GM19351 (cell line): ENCODE results near the gene ZNF653.
A peak's percentile ranks its signal among the peaks of the same experiment; 100 is the strongest.
"Not testable (repeated sequence)": the region's sequence is repeated elsewhere in the genome, so short reads cannot be mapped to it uniquely, and the experiment has no call there.

Experiments used
- ATAC-seq: cut with Tn5 transposase; IDR thresholded peaks from one replicate; pipeline ENCODE4 v1.9.1; 2021; ENCODE audit warnings: mild to moderate bottlenecking, moderate library complexity; ENCODE audit not compliant: unreplicated experiment

The ZNF653 gene

DNA sequence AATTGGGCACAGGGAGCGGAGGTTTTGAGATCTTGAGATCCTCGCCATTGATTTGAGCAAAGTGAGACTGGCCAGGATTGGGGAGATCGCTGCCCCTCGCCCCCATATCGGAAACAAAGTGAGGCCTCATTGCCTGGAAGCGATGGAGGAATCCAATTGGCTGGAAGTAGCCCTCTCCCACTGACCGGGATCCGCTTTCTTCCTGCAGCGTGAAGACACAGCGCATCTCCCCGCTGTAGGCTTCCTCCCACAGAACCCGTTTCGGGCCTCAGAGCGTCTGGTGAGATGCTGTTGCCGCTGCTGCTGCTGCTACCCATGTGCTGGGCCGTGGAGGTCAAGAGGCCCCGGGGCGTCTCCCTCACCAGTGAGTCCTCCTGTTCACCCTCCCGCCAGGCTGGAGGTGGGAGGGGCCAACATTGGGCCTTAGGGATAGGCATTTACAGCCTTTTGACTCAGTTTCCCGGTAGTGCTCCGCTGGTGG lies 69.8 kb downstream of the ZNF653 start:
- ATAC-seq: no peak

DNA sequence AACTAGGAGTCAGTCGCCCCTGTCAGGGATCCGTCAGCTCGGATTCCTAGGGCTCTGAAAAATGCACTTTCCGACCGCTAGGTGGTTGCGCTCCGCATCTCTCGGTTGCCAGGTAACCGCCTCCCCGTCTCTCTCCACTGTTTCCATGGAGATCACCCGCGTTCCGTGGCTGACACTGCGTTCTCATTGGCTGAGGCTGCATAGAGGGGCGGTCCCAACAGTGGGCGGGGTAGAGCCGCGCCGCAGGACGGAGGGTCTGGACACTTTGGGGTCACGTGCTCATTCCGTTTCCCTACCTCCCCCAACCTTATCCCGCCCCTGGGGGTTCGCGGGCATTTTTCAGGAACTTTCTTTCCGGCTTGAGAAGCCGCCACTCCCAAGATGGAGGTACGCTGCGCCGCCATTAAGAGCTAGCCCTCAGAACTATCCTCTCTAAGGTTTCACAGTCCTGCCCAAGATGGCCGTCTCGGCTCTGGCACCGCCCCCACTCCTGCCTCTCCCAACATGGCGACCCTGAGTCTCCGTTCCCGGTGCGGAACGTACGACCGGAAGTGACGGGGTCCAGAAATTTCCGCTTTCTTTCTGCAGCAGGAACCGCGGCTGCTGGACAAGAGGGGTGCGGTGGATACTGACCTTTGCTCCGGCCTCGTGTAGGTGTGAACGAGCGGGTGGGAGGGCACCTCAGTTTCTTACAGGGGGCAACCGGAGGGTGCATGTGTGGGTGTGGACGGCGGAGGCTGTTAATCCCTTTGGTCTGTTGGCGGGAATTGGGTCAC lies 70.4 kb downstream of the ZNF653 start, which contains the start of the genes ODAD3 and PRKCSH:
TSS of gene ODAD3 (minus strand) at position 65 of the 776 bp plus-strand sequence. CDS start 105 bp downstream, outside the sequence.
TSS of gene PRKCSH (plus strand) at position 579 of the 776 bp plus-strand sequence. CDS start 483 bp downstream, outside the sequence.
- ATAC-seq: peak; percentile 89

DNA sequence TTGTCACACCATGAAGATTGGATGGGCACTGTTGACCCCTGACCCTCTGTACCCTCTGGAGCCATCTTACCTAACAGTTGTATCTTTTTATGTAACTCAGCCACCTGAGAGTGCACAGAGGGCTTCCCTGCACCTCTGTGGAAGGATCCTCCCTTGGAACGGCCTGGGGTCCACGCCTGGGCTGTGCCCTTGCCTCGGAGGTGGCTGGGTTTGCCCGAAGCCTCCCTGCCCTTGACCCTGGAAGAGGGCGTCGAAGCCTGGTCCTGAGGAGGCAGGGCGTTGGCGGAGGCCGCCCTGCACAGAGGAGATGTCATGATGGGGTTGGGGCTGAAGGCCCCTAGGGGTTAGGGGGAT lies 71.0 kb downstream of the ZNF653 start:
- ATAC-seq: peak; percentile 3

DNA sequence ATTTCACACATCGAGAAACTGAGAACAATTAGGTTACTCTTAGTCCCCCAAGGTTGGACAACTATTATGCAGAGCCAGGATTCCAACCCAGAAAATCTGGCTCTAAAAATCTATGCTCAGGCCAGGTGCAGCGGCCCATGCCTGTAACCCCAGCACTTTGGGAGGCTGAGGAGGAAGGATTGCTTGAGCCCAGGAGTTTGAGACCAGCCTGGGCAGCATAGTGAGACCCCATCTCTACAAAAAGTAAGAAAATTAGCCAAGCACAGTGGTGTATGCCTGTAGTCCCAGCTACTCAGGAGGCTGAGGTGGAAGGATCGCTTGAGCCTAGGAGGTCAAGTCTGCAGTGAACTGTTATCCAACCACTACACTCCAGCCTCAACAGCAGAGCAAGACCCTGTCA lies 72.1 kb downstream of the ZNF653 start:
- not testable (repeated sequence) for ATAC-seq
